Measurements from ENCODE around the gene RAVER1. TPM values are rescaled to one million over a fixed set of nuclear protein-coding genes. Genes with fewer than 3 reads are reported as not detected.
"Not testable (repeated sequence)": the region's sequence is repeated elsewhere in the genome, so short reads cannot be mapped to it uniquely, and the experiment has no call there.

Gene RAVER1, protein sequence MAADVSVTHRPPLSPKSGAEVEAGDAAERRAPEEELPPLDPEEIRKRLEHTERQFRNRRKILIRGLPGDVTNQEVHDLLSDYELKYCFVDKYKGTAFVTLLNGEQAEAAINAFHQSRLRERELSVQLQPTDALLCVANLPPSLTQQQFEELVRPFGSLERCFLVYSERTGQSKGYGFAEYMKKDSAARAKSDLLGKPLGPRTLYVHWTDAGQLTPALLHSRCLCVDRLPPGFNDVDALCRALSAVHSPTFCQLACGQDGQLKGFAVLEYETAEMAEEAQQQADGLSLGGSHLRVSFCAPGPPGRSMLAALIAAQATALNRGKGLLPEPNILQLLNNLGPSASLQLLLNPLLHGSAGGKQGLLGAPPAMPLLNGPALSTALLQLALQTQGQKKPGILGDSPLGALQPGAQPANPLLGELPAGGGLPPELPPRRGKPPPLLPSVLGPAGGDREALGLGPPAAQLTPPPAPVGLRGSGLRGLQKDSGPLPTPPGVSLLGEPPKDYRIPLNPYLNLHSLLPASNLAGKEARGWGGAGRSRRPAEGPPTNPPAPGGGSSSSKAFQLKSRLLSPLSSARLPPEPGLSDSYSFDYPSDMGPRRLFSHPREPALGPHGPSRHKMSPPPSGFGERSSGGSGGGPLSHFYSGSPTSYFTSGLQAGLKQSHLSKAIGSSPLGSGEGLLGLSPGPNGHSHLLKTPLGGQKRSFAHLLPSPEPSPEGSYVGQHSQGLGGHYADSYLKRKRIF
- total RNA-seq: 10 to 100 TPM; 22.2 to 34.2 (median 24.3) TPM

DNA sequence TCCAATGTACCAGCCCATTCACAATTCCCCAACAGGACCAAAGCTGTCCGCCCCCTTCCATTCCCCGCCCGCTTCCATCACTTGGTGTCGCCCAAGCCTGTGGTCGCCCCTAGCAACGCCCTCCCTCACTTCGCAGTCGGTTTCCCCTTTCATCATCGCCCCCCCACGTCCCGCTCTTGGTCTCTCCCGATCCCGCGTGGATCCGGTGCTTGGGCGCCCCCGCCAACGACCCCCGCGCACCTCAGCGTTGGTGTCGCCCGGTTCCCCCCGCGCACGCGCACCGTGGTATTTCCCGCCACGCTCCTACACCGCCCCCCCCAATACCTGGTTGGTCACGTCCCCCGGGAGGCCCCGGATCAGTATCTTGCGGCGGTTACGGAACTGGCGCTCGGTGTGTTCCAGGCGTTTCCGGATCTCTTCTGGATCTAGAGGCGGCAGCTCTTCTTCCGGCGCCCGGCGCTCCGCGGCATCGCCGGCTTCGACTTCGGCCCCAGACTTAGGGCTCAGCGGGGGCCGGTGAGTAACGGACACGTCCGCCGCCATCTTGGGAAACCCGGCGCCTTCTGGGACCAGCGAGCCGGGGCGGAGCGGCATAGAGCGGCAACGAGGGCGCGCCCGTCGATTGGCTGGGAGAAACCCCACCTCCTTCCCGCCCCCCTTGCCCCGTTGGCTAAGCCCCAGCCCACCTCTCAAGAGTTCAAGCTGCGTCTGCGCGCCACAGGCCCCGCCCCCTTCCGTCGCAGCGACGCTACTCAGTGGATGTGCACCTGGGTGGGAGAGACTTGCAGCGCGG, at the start of gene RAVER1:
Gene RAVER1 (minus strand): TSS at position 565 of the 793 bp plus-strand sequence. CDS start 22 bp downstream, at position 543.
- peak; percentile 58 to 77 for TF ChIP-seq POLR2A (IDR thresholded peaks at IDR 0.05)
- TF ChIP-seq EP300 (IDR thresholded peaks at IDR 0.05): peak; percentile 68 to 91
- TF ChIP-seq, protein P1, sequence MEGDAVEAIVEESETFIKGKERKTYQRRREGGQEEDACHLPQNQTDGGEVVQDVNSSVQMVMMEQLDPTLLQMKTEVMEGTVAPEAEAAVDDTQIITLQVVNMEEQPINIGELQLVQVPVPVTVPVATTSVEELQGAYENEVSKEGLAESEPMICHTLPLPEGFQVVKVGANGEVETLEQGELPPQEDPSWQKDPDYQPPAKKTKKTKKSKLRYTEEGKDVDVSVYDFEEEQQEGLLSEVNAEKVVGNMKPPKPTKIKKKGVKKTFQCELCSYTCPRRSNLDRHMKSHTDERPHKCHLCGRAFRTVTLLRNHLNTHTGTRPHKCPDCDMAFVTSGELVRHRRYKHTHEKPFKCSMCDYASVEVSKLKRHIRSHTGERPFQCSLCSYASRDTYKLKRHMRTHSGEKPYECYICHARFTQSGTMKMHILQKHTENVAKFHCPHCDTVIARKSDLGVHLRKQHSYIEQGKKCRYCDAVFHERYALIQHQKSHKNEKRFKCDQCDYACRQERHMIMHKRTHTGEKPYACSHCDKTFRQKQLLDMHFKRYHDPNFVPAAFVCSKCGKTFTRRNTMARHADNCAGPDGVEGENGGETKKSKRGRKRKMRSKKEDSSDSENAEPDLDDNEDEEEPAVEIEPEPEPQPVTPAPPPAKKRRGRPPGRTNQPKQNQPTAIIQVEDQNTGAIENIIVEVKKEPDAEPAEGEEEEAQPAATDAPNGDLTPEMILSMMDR (IDR thresholded peaks at IDR 0.05): peak in 2 of 5 experiments; percentile 17 to 33
- Histone ChIP-seq H3K4me1 (peaks cover 0 to 32% (median 13%) of the 10 kb centered on the region in 4 donors), H3K36me3 (peaks cover 3 to 28% (median 8%) of the 10 kb centered on the region in 3 donors), H3K27ac (peak within 1 kb of the TSS; percentile 80 to 99 (median 94)), H3K9me3 (no peaks in the 10 kb centered on the region), H3K27me3 (no peaks in the 10 kb centered on the region), H3K4me3 (peak within 1 kb of the TSS; percentile 69 to 92 (median 91))
- 1% methylated on average over 32 to 69 of the region's 82 CpGs for WGBS, 2 donors
- DNase-seq (ENCODE audit: low spot score in 2 of 2): peak; percentile 94 to 95

DNA sequence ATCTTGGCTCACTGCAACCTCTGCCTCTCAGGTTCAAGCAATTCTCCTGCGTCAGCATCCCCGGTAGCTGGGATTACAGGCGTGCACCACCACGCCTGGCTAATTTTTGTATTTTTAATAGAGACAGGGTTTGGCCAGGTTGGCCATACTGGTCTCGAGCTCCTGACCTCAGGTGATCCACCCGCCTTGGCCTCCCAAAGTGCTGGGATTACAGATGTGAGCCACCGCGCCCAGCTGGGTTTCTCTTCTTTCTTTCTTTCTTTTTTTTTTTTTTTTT, 49.8 kb upstream of the RAVER1 start:
- 88 to 89% methylated on average over 8 of the region's 8 CpGs for WGBS, 2 donors
- not testable (repeated sequence) for H3K27ac ChIP-seq

DNA sequence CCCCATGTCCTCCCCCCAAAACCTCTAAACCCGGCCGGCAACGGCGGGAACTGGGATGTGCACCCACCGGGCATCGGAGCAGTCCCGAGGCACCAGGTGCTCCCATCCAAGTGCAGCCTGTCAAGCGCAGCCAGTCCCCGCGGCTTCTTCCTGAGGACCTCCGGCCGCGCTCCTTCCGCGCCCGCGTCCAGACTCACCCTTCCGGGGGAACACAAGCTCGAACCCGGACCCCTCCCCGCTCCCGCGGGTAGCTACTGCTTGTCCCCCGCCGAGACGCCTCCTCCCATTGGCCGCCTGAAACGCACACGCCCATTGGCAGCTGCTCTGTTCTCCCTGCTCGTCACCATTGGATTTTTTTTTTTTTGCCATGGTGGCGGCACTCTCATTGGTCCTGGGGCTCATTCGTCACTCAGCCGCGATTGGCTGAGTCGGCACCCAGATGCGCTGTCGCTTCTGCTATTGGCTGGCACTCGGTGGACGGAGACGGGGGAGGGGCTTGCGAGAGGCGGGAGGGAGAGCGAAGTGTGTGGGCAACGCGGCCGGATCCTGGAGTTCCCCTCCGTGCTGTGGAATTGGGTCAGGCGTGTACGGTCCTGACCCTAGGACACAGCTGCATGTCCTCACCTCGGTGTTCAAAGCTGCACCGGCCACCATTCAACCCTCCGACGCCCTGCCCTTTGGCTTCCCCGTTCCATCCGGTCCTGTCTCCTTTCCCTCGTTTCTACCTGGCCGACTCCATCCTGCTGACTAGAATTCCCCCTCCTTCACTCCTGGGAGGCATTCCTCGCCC, 47.2 kb upstream of the RAVER1 start, which contains the start of gene TYK2:
Gene TYK2 (minus strand): TSS at position 260 of the 790 bp plus-strand sequence. CDS start 2,166 bp downstream, outside the sequence.
- H3K4me1 ChIP-seq: peaks cover 0 to 23% (median 13%) of the 10 kb centered on the region in 4 donors
- TF ChIP-seq, protein P1 (IDR thresholded peaks at IDR 0.05): peak in 2 of 5 experiments; percentile 44 to 60
- TF ChIP-seq POLR2A (IDR thresholded peaks at IDR 0.05) (peak in 1 of 2 donors; percentile 44), EP300 (IDR thresholded peaks at IDR 0.05) (peak; percentile 72 to 87)
- WGBS, 2 donors: 1% methylated on average over 49 to 58 of the region's 58 CpGs
- DNase-seq (ENCODE audit: low spot score in 2 of 2): peak; percentile 97 to 99
- H3K27me3 ChIP-seq: no peaks in the 10 kb centered on the region
- H3K27ac ChIP-seq: peak within 1 kb of the TSS; percentile 77 to 94 (median 80)
- peak within 1 kb of the TSS; percentile 64 to 98 (median 86) for H3K4me3 ChIP-seq
- H3K36me3 ChIP-seq: peaks cover 0 to 27% (median 0%) of the 10 kb centered on the region in 3 donors
- no peaks in the 10 kb centered on the region for H3K9me3 ChIP-seq

More for the DNA sequence above, 49.8 kb upstream of the RAVER1 start:
- DNase-seq (ENCODE audit: low spot score in 2 of 2); H3K27me3 ChIP-seq; H3K36me3 ChIP-seq; H3K4me3 ChIP-seq; H3K9me3 ChIP-seq: not testable (repeated sequence)
- peaks cover 0 to 23% (median 13%) of the 10 kb centered on the region in 4 donors for H3K4me1 ChIP-seq

DNA sequence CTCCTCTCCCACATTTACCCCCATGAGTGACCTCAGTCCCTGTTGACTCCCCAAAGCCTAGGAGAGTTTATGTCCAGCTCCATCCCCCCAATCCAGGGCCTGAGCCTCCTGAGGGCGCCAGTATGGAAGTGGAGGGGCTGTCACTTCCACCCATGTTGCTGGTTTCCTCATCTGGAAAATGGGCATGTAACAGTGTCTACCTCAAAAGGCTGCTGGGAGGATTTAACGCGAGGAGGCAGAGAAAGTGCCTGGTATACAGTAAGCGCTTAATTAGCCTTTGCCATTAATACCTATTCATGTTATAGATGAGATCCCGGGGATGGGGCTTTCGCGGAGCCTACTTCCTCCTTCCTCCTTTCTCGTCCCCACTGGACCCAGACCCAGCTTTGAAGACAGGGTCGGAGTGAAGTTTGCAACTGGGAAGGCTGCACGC, 46.6 kb upstream of the RAVER1 start:
- WGBS, 2 donors: 0 to 1% methylated on average over 10 of the region's 10 CpGs
- no peaks in the 10 kb centered on the region for H3K27me3 ChIP-seq
- peak overlapping the region; percentile 46 to 98 (median 86) for H3K4me3 ChIP-seq
- no peaks in the 10 kb centered on the region for H3K9me3 ChIP-seq
- DNase-seq (ENCODE audit: low spot score in 2 of 2): no peak
- peaks cover 0 to 34% (median 0%) of the 10 kb centered on the region in 3 donors for H3K36me3 ChIP-seq
- peak overlapping the region; percentile 72 to 94 (median 80) for H3K27ac ChIP-seq
- TF ChIP-seq, protein P1 (IDR thresholded peaks at IDR 0.05): no peak
- TF ChIP-seq POLR2A (IDR thresholded peaks at IDR 0.05) (no peak), EP300 (IDR thresholded peaks at IDR 0.05) (no peak)
- peaks cover 0 to 23% (median 13%) of the 10 kb centered on the region in 4 donors for H3K4me1 ChIP-seq

Measured in tibial nerve (tissue), 4 donors.